Pancreas (tissue), 10 donors: ENCODE results near the gene NSD2. TPM values are rescaled to one million over a fixed set of nuclear protein-coding genes. Genes with fewer than 3 reads are reported as not detected.
A peak's percentile ranks its signal among the peaks of the same experiment; 100 is the strongest.

Source experiments
- ATAC-seq, 4 donors: fragments of 200-7000 bp; cut with Tn5 transposase; one replicate each; pipeline versions ENCODE4 v1.8.0 to v1.9.1; 2020; ENCODE audit warnings: mild to moderate bottlenecking in 4 of 4, moderate library complexity in 4 of 4
- DNase-seq, 6 donors: peaks; one replicate each; pipeline ENCODE4 v3.0.0-alpha.2; 2020
- FAIRE-seq: peaks from 2 replicates; lab custom pipeline; 2012; peaks lifted over from hg19 to GRCh38; lab: Jason Lieb, UNC
- H3K27ac ChIP-seq, 4 donors: fragments of 200-600 bp; sonication (generic); 1 replicate in 3 of 4; 2 replicates in 1 of 4; pipeline versions ENCODE4 v1.5.0 to v1.8.0; 2020
- H3K27me3 ChIP-seq, 4 donors: fragments of 200-600 bp; one replicate each; pipeline ENCODE4 v1.8.0; 2021
- H3K36me3 ChIP-seq, 3 donors: fragments of 200-600 bp; sonication (generic) in 1 of 3; one replicate each; pipeline versions ENCODE4 v1.5.0 to v1.8.0; 2020 to 2021
- H3K4me1 ChIP-seq, 3 donors: fragments of 200-600 bp; one replicate each; pipeline ENCODE4 v1.8.0; 2021
- H3K4me3 ChIP-seq, 4 donors: fragments of 200-600 bp; sonication (generic) in 2 of 4; one replicate each; pipeline versions ENCODE4 v1.5.0 to v1.8.0; 2020 to 2021
- H3K9me3 ChIP-seq, 4 donors: fragments of 200-600 bp; one replicate each; pipeline ENCODE4 v1.8.0; 2021
- CTCF ChIP-seq, 4 donors: fragments of 200-600 bp; sonication (generic) in 3 of 4; IDR thresholded peaks; one replicate each; pipeline versions ENCODE4 v1.5.0 to v1.8.0; 2021; ENCODE audit warnings: antibody characterized with exemption in 4 of 4
- WGBS, 2 donors: extraction: QIAGEN DNeasy Blood & Tissue Kit; methylation state at CpG; one replicate each; pipeline ENCODE4 v1.1.7; 2013; 5-methylcytosine and 5-hydroxymethylcytosine counted together
- intact Hi-C, 3 donors: fragments of 100-400 bp; cut with DNase I; formaldehyde crosslinking; loops; one replicate each; pipeline versions ENCODE4 v1.11.1 to v1.14.2; 2022
- polyA plus RNA-seq, 2 donors: library from polyadenylated mRNA; stranded (reverse); fragments of 200-250 nt; gene quantifications; one replicate each; pipeline ENCODE4 v1.2.3, GENCODE V29; 2013
- total RNA-seq, 6 donors: library from RNA; stranded (reverse); fragmentation: NEBNext Ultra II Directional in 4 of 6; extraction: Animal tissue kit (Norgen Biotek cat#: 25700) in 4 of 6; gene quantifications; one replicate each; pipeline versions ENCODE4 v1.2.1 to v1.2.4, GENCODE V29; 2021 to 2023
- donor health status: healthy with polysubstance abuse.
- donor health status: DM: no; HTN: no; CAD: no; lungs with moderate emphysema.
- donor health status: DM: no; HTN: no; CAD: no.
- donor health status: control.
- donor health status: control.
- donor health status: Bipolar disorder and iron deficiency.
- donor health status: DM: yes; HTN: yes; CAD: no.
- donor health status: DM: no; HTN: no; CAD: no.
- donor health status: DM: no; HTN: no; CAD: no.
- donor health status: DM: yes; HTN: yes; CAD: no.

NSD2 gene
- total and polyA plus RNA-seq, 8 donors = 11.7 to 36.6 (median 22.4) TPM

- intact Hi-C loops = no loop called here
- Histone ChIP-seq H3K4me3 (no peak overlapping the region), H3K27ac (no peak overlapping the region), H3K4me1 (peaks cover 0 to 4% (median 0%) of the 10 kb centered on the region in 3 donors), H3K36me3 (peaks cover 0 to 10% (median 3%) of the 10 kb centered on the region in 3 donors), H3K27me3 (no peaks in the 10 kb centered on the region), H3K9me3 (no peaks in the 10 kb centered on the region)
- no peak for TF ChIP-seq CTCF (IDR thresholded peaks at IDR 0.05)
- DNase-seq (no peak), ATAC-seq (no peak), FAIRE-seq (no peak)
- WGBS, 2 donors = 98 to 100% methylated on average over 1 of the region's 1 CpG
These were observed 93.8 kb downstream of the NSD2 start for GRCh38 chr4:1964971-1965370.

- FAIRE-seq (no peak), ATAC-seq (no peak), DNase-seq (no peak)
- H3K9me3 ChIP-seq = no peaks in the 10 kb centered on the region
- H3K4me3 ChIP-seq = no peak overlapping the region
- intact Hi-C loops = no loop called here
- peaks cover 0 to 4% (median 0%) of the 10 kb centered on the region in 3 donors for H3K36me3 ChIP-seq
- no peaks in the 10 kb centered on the region for H3K27me3 ChIP-seq
- H3K27ac ChIP-seq = no peak overlapping the region
- WGBS, 2 donors = 87 to 89% methylated on average over 5 of the region's 5 CpGs
- TF ChIP-seq CTCF (IDR thresholded peaks at IDR 0.05) = no peak
- H3K4me1 ChIP-seq = no peaks in the 10 kb centered on the region
These were observed 96.4 kb downstream of the NSD2 start for GRCh38 chr4:1967512-1968149.

GRCh38 chr4:1968686-1969295, 97.6 kb downstream of the NSD2 start:
- intact Hi-C loops = no loop called here
- Histone ChIP-seq H3K27ac (no peak overlapping the region), H3K4me3 (no peak overlapping the region), H3K4me1 (no peaks in the 10 kb centered on the region), H3K9me3 (no peaks in the 10 kb centered on the region), H3K36me3 (no peaks in the 10 kb centered on the region), H3K27me3 (no peaks in the 10 kb centered on the region)
- no peak for TF ChIP-seq CTCF (IDR thresholded peaks at IDR 0.05)
- DNase-seq (peak in 1 of 6 donors; percentile 31), FAIRE-seq (no peak), ATAC-seq (no peak)
- 93 to 96% methylated on average over 7 of the region's 7 CpGs for WGBS, 2 donors

GRCh38 chr4:1969928-1970723, 98.9 kb downstream of the NSD2 start:
- TF ChIP-seq CTCF (IDR thresholded peaks at IDR 0.05) = no peak
- no peaks in the 10 kb centered on the region for H3K9me3 ChIP-seq
- FAIRE-seq (no peak), ATAC-seq (no peak), DNase-seq (peak in 1 of 6 donors; percentile 36)
- H3K27me3 ChIP-seq = no peaks in the 10 kb centered on the region
- no peak overlapping the region for H3K27ac ChIP-seq
- no peak overlapping the region for H3K4me3 ChIP-seq
- H3K4me1 ChIP-seq = no peaks in the 10 kb centered on the region
- intact Hi-C loops = no loop called here
- 95 to 98% methylated on average over 17 of the region's 17 CpGs for WGBS, 2 donors
- H3K36me3 ChIP-seq = peaks cover 0 to under 1% (median 0%) of the 10 kb centered on the region in 3 donors
